SH-SY5Y (cell line): ENCODE measurements around the gene VANGL1.

Experiments used
- GATA2 ChIP-seq: IDR thresholded peaks from 2 replicates; pipeline ENCODE4 v1.6.1; 2011; ENCODE audit warnings: mild to moderate bottlenecking, low read depth, low read length
- GATA3 ChIP-seq: IDR thresholded peaks from 2 replicates; pipeline ENCODE4 v1.6.1; 2011; ENCODE audit warnings: low read depth, mild to moderate bottlenecking, low read length, moderate library complexity

DNA sequence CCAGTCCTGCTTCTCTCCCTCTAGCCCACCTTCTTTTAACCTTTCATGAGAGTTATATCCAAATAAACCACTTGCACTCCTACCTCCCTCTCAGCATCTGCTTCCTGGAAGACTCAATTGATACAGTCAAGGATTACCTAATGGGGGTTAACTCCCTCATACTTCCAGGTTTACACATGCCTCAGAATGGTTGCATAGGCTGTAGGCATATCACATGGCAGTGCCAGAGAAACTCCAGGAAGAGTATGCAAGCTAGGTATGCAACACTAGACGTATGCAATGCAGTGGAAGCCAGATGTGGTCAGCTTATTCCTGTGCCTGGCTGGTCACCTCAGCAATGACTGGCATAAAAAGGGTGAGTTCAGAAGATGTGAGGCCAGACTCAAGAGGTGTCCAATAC, 32.7 kb upstream of the VANGL1 start:
- TF ChIP-seq GATA2 (no peak), GATA3 (no peak)
